ENCODE results near the gene OGDHL. TPM values are rescaled to one million over a fixed set of nuclear protein-coding genes. Genes with fewer than 3 reads are reported as not detected.
"Not testable (repeated sequence)": the region's sequence is repeated elsewhere in the genome, so short reads cannot be mapped to it uniquely, and the experiment has no call there.

OGDHL gene
- total RNA-seq, 1 experiment from 2014 or later: 7.6 TPM

GRCh38 chr10:49759787-49760551 is 2.2 kb downstream of the OGDHL start:
- no peak for DNase-seq (ENCODE audit: low spot score)
- in situ Hi-C loops (cut with HindIII; ENCODE audit: low sequenced_read_pairs): no loop called here

DNA sequence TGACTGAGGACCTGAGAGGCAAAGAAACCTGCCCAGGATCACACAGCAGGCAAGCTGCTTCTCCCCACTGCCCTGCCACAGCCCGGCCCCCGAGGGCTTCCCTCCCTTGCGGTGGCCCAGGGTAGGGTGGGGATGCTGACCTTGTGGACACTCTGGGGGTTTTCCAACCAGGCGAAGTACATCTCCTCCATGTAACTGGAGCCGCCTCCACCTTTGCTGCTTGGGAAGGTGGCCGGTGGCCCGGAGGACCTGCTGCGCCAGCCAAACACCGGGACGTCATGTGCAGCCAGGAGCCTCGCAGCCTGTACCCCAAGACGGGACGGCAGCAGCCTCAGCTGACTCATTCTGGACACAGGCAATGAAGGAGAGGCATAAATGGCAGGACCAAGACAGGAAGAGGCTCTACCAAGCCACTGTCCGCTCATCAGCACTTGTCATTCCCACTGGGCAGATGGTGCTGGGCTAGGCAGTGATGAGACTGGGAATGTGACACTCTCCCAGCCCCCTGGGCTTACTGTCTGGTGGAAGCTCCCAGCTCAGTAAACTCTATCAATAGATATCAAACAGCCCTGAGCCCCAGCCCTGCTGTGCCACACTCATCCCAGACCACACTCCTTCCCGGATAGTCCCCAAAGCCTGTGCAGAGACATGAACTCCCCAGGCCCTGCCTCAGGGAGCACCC is 3.7 kb downstream of the OGDHL start:
- in situ Hi-C loops (cut with HindIII; ENCODE audit: low sequenced_read_pairs): no loop called here
- DNase-seq (ENCODE audit: low spot score): peak; percentile 62

- in situ Hi-C loops (cut with HindIII; ENCODE audit: low sequenced_read_pairs): no loop called here
- no peak for DNase-seq (ENCODE audit: low spot score)
Measured at GRCh38 chr10:49756641-49757040, 5.5 kb downstream of the OGDHL start.

DNA sequence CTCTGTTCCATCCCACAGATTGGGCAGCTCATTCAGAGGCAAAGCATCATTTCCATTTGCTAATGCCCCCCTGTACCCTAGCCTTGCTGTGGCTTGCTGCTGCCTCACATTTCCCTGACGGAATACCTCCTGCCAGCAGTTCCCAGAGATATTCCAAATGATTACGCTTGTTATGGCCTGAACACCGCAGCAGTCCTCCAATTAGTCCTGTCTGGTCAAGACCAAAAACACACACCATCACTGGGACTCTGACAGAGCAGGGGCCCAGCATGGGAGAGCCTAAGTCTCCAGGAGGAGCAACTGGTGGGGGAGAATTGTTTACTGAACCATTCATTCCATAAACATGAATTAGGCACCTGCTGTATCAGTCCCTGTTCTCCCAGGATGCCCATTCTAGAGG is 6.1 kb downstream of the OGDHL start:
- DNase-seq (ENCODE audit: low spot score): no peak
- in situ Hi-C loops (cut with HindIII; ENCODE audit: low sequenced_read_pairs): no loop called here

GRCh38 chr10:49754951-49755350 is 7.2 kb downstream of the OGDHL start:
- DNase-seq (ENCODE audit: low spot score); in situ Hi-C loops (cut with HindIII; ENCODE audit: low sequenced_read_pairs): not testable (repeated sequence)

GRCh38 chr10:49752584-49752983 is 9.5 kb downstream of the OGDHL start:
- no peak for DNase-seq (ENCODE audit: low spot score)
- in situ Hi-C loops (cut with HindIII; ENCODE audit: low sequenced_read_pairs): no loop called here

GRCh38 chr10:49751636-49752510 is 10.2 kb downstream of the OGDHL start:
- no peak for DNase-seq (ENCODE audit: low spot score)
- in situ Hi-C loops (cut with HindIII; ENCODE audit: low sequenced_read_pairs): no loop called here

- no peak for DNase-seq (ENCODE audit: low spot score)
- in situ Hi-C loops (cut with HindIII; ENCODE audit: low sequenced_read_pairs): no loop called here
Measured at GRCh38 chr10:49751216-49751615, 10.9 kb downstream of the OGDHL start.

GRCh38 chr10:49750546-49750945 is 11.6 kb downstream of the OGDHL start:
- in situ Hi-C loops (cut with HindIII; ENCODE audit: low sequenced_read_pairs): no loop called here
- no peak for DNase-seq (ENCODE audit: low spot score)

DNA sequence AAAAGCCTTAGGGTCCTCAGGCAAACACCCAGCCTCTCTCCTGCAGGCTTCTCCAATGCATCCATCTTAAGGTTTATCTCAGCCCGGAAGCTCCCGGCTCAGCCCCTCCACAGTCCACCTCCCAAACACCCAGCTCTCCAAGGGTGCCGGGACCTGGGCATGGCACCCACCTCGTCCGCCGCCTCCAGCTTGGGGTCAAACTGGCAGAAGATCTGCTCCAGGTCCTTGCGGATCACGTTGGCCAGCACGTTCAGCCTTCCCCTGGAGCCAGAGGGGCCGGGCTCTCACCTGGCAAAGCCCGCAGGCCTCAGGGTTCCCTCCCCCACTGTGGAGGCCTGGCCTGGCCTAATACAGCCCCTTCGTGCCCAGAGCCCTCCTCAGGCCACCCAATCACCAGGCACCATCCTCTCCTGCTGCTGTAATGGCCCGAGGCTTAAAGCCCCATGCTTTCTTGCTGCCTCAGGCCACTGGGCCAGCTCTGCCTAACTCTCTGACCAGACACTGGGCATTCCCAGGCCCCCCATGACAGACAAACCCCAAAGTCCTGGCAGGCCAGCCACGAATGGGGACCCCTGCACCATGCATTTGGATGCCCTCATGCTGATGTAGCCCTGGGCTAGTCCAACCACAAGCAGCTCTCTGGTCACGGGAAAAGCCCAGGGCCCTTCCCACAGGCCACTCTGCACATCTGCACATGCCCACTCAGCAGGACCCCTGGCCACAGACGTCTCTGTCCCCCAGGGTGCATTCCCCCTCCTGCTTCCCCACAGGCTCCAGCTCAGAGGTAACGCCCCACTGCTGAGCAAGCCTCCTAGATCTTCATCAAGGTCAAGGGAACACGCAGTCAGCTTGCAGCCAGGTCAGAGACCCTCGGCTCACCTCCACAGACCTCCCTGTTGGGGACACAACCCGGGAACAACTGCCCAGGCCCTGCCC is 12.3 kb downstream of the OGDHL start:
- no peak for DNase-seq (ENCODE audit: low spot score)
- in situ Hi-C loops (cut with HindIII; ENCODE audit: low sequenced_read_pairs): no loop called here

DNA sequence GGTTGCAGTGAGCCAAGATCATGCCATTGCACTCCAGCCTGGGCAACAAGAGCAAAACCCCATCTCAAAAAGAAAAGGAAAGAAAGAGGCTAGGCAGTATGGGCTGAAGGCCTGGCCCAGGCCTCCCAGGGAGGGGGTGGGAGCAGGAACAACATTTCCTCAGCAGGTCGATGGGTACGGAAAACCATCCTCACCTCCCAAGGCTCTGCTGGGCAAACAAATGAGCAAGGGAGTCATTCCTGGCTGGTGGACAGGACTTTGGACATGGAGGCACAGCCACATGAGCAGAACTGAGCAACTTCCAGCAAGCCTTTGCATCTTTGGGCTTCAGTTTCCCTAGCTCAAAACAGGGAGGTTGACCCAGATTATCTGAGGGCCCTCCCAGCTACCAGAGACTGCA is 13.0 kb downstream of the OGDHL start:
- in situ Hi-C loops (cut with HindIII; ENCODE audit: low sequenced_read_pairs): no loop called here
- no peak for DNase-seq (ENCODE audit: low spot score)

DNA sequence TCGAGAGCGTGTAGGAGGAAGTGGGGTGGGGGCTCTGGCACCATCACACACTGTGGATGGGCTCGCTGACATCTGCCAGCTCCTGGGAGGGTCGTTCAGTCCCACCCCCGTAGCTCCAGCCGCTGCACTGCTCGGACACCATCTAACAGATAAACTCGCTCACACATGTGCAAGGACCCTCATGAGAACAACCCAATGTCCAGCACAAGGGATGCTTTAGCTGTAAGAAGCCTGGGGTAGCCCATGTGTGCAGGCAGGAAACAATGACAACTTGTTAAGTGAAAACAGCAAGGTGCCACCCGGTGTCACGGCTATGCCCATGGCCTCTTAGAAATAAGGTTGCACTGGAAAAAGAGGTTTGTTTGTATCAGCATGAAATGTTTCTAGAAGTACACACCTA is 14.1 kb downstream of the OGDHL start:
- in situ Hi-C loops (cut with HindIII; ENCODE audit: low sequenced_read_pairs): no loop called here
- no peak for DNase-seq (ENCODE audit: low spot score)

DNA sequence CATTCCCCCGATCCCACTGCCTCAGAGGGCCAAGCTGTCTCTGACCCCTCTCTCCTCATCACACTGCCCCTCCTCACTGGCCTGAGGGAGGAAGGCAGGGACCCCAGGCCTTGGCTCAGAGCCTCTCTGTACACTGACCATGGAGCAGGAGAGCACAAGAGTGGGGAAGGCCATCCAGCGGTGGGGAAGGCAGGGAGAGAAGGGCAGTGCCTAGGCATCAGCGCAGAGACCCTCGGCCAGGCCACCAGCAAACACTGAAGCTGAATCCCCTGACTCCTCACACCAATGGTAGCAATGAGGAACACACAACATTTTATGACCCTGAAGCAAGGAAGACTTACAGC is 14.8 kb downstream of the OGDHL start:
- in situ Hi-C loops (cut with HindIII; ENCODE audit: low sequenced_read_pairs): no loop called here
- no peak for DNase-seq (ENCODE audit: low spot score)

- in situ Hi-C loops (cut with HindIII; ENCODE audit: low sequenced_read_pairs): no loop called here
- no peak for DNase-seq (ENCODE audit: low spot score)
Measured at GRCh38 chr10:49746626-49747302, 15.4 kb downstream of the OGDHL start.

GRCh38 chr10:49745756-49746155 is 16.4 kb downstream of the OGDHL start:
- in situ Hi-C loops (cut with HindIII; ENCODE audit: low sequenced_read_pairs): no loop called here
- no peak for DNase-seq (ENCODE audit: low spot score)

DNA sequence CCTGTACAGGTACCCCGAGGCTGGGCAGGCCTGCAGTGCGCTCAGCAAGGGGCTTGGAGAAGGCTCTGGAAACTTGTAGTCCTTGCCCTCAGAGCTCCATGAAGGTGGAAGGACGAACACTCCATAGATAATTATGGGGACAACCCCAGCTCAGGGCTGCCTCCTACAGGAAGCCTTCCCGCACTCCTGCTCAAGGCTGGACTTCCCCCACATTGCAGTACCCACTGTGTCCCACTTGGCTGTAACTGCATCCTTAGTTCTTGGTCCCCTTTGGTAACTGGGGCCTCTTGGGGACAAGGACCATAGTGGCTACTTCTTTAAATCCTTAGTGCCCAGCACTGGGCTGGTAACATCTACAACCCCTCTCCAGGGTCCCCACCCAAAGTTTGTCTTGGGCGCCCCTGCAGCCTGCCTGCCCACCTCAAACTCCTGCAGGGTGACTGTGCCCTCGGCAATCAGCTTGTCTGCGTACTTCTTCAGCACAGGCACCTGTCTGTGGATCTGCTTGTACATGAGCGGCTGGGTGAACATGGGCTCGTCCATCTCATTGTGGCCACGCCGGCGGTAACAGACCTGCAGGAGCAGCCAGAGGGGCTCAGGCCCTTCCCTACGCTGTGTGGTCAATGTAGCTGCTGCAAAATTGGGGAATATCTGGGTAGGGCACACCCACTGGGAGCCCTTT is 17.1 kb downstream of the OGDHL start:
- in situ Hi-C loops (cut with HindIII; ENCODE audit: low sequenced_read_pairs): no loop called here
- no peak for DNase-seq (ENCODE audit: low spot score)

DNA sequence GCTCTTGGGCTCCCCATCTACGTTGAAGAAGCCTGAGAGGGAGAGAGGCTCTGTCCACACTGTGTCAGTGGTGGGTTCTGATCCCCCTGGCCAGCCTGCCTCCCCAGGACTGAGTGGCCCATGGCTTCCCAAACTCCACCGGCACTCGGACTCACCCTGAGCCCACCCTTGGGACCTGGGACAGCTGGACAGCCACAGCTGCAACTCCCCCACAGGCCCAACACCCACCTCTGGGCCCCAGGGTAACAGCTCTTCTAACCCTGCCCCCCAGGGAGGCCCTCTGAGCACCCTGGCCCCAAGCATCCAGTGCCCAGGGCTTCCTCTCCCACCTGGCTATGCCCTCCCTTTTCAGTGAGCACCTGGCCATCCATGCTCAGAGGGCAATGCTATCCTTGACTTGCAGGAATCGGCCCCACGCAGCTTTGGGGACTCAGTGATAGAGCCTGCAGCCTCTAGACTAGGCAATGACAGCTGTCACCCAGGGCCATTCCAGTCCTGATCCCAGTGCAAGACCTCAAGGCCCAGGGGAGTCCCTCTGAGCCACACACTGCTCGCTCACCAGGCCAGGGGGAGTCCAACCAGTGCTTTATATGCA is 17.9 kb downstream of the OGDHL start:
- in situ Hi-C loops (cut with HindIII; ENCODE audit: low sequenced_read_pairs): no loop called here
- DNase-seq (ENCODE audit: low spot score): no peak

Measured in G401 (cell line).